Neural progenitor cell (in vitro differentiated cells): ENCODE results near the gene CPO.

ENCODE experiments used
- EZH2 ChIP-seq: fragments of 200-600 bp; sonication (generic); IDR thresholded peaks from 2 replicates; pipeline ENCODE4 v1.6.1; 2017; ENCODE audit warnings: antibody characterized with exemption, mild to moderate bottlenecking, moderate library complexity
- TF ChIP-seq, protein P1 (sequence below): fragments of 200-600 bp; sonication (generic); IDR thresholded peaks from 2 replicates; pipeline ENCODE4 v1.5.1; 2017; ENCODE audit warnings: antibody characterized with exemption, mild to moderate bottlenecking

- TF ChIP-seq, protein P1, sequence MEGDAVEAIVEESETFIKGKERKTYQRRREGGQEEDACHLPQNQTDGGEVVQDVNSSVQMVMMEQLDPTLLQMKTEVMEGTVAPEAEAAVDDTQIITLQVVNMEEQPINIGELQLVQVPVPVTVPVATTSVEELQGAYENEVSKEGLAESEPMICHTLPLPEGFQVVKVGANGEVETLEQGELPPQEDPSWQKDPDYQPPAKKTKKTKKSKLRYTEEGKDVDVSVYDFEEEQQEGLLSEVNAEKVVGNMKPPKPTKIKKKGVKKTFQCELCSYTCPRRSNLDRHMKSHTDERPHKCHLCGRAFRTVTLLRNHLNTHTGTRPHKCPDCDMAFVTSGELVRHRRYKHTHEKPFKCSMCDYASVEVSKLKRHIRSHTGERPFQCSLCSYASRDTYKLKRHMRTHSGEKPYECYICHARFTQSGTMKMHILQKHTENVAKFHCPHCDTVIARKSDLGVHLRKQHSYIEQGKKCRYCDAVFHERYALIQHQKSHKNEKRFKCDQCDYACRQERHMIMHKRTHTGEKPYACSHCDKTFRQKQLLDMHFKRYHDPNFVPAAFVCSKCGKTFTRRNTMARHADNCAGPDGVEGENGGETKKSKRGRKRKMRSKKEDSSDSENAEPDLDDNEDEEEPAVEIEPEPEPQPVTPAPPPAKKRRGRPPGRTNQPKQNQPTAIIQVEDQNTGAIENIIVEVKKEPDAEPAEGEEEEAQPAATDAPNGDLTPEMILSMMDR: peak; percentile 76
- TF ChIP-seq EZH2: no peak
Measured at GRCh38 chr2:206989311-206989710, 50.0 kb downstream of the CPO start.
